D721Med (cell line): ENCODE measurements around the gene EIF1AD.
"Not testable (repeated sequence)": the region's sequence is repeated elsewhere in the genome, so short reads cannot be mapped to it uniquely, and the experiment has no call there.

Source experiments
- DNase-seq: peaks from one replicate; pipeline ENCODE4 v3.0.0; 2011; ENCODE audit warnings: low spot score; ENCODE audit not compliant: insufficient read length
- FAIRE-seq: peaks from 2 replicates; lab custom pipeline; 2011; peaks lifted over from hg19 to GRCh38; lab: Jason Lieb, UNC
- TF ChIP-seq, protein P1 (sequence below): IDR thresholded peaks from 2 replicates; pipeline ENCODE4 v1.5.1; 2012; ENCODE audit warnings: mild to moderate bottlenecking, control low read depth; ENCODE audit not compliant: insufficient read depth; ENCODE audit errors: missing control alignments

The EIF1AD gene

DNA sequence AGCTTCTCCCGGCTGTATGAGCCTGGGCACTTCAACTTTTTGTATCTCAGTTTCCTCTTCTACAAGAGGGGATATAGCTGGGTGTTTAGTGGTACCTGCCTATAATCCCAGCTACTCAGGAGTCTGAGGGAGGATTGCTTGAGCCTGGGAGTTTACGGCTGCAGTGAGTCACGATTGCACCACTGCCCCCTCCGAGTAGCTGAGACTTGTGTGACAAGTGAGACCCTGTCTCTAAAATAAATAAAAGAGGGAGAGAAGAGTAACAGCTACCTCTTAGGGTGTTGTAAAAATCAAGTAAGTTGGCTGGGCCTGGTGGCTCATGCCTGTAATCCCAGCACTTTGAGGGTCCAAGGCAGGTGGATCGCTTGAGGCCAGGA is 34.4 kb upstream of the EIF1AD start:
- no peak for FAIRE-seq
- peak; percentile 10 for DNase-seq
- TF ChIP-seq, protein P1, sequence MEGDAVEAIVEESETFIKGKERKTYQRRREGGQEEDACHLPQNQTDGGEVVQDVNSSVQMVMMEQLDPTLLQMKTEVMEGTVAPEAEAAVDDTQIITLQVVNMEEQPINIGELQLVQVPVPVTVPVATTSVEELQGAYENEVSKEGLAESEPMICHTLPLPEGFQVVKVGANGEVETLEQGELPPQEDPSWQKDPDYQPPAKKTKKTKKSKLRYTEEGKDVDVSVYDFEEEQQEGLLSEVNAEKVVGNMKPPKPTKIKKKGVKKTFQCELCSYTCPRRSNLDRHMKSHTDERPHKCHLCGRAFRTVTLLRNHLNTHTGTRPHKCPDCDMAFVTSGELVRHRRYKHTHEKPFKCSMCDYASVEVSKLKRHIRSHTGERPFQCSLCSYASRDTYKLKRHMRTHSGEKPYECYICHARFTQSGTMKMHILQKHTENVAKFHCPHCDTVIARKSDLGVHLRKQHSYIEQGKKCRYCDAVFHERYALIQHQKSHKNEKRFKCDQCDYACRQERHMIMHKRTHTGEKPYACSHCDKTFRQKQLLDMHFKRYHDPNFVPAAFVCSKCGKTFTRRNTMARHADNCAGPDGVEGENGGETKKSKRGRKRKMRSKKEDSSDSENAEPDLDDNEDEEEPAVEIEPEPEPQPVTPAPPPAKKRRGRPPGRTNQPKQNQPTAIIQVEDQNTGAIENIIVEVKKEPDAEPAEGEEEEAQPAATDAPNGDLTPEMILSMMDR, result no peak

DNA sequence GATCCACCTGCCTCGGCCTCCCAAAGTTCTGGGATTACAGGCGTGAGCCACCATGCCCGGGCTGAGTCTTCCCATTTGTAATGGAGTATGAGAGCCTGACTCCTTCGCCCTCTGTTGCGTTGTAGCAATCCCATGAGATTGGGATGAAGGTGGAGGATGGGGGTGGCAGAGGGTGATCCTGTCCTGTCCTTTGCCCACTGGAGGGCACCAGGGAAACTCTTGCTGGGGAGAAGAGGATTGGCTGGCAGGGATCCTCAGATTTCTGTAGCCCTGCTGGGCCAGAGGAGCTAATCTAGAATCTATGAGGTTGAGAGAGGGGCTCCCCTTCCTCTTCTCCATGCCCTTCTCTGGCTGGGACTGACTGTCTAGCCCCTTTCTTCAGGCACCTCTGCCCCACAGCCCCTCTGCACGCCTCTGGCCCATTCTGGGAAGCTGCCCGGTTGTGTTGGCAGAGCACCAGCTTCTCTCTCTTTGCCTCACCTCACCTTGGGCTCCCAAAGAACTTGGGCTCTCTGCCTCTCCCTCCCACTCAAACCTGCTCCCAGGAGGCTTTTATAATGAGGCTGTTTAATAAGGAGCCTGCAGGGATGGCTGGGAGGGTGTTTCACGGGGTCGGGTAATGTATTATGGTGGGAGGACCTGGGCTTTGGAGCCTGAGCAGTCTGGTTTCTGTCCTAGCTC is 33.8 kb upstream of the EIF1AD start:
- no peak for DNase-seq
- TF ChIP-seq, protein P1, result no peak
- FAIRE-seq, result no peak

DNA sequence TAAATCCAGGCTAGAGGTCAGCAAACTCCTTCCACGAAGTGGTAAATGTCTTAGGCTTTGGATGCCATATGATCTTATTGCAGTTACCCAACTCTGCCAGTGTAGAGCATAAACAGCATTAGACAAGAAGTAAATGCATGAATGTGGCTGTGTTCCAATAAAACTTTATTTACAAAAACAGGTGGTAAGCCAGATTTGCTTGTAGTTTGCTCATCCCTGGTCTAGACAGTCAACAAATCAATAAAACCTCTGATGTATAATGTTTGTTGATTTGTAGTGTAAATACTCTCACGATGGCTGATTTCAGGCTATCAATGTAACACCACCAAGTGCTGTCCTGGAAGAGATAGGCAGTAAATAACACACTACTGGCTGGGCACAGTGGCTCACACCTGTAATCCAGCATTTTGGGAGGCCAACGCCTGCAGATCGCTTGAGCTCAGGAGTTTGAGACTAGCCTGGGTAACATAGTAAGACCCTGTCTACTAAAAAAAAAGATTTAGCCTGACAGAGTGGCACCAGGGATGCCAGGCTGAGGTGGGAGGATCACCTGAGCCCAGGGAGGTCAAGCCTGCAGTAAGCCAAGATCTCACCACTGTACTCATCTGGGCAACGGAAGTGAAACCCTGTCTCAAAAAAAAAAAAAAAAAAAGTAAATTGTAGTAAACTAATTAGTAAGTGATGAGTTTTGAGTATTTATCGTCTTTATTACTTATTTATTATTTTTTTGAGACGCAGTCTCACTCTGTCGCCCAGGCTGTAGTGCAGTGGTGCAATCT is 31.2 kb upstream of the EIF1AD start:
- TF ChIP-seq, protein P1, result no peak
- DNase-seq, result no peak
- no peak for FAIRE-seq

DNA sequence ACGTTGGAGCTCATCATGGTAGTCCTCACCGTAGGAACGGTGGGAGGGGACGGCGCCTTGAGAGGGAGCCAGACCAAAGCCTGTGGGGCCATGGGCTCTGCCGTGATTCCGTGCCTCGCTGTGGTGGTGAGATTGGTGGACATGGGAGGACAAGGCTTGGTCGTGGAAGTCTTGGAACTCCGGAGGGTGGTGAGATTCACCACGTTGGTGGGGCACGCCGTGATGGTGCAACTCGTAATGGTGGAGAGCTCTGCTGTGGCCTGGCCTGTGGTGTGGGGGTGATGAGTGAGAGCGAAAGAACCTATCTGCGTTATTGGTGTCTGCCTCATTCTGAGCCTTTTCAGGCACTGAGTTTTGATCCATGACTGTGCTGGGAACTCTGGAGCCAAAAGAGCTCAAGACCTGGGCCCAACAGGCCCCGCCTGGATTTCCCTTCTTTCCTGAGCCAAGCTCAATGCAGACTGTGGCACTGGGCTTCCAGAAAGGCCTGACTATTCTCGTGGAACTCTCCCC is 24.1 kb upstream of the EIF1AD start, which contains the start of gene CATSPER1:
TSS of gene CATSPER1 (minus strand) at position 463 of the 513 bp plus-strand sequence. CDS start at position 363, 100 bp downstream.
- DNase-seq, result no peak
- TF ChIP-seq, protein P1, result no peak
- FAIRE-seq, result no peak

DNA sequence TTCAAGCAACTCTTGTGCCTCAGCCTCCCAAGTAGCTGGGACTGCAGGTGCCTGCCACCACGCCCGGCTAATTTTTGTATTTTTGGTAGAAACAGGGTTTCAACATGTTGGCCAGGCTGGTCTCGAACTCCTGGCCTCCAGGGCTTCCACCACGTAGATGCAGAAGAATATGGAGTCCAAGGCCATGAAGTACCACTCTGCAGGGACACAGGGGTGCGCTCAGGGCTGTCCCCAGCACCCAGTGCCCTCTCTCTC is 21.2 kb upstream of the EIF1AD start:
- not testable (repeated sequence) for FAIRE-seq

DNA sequence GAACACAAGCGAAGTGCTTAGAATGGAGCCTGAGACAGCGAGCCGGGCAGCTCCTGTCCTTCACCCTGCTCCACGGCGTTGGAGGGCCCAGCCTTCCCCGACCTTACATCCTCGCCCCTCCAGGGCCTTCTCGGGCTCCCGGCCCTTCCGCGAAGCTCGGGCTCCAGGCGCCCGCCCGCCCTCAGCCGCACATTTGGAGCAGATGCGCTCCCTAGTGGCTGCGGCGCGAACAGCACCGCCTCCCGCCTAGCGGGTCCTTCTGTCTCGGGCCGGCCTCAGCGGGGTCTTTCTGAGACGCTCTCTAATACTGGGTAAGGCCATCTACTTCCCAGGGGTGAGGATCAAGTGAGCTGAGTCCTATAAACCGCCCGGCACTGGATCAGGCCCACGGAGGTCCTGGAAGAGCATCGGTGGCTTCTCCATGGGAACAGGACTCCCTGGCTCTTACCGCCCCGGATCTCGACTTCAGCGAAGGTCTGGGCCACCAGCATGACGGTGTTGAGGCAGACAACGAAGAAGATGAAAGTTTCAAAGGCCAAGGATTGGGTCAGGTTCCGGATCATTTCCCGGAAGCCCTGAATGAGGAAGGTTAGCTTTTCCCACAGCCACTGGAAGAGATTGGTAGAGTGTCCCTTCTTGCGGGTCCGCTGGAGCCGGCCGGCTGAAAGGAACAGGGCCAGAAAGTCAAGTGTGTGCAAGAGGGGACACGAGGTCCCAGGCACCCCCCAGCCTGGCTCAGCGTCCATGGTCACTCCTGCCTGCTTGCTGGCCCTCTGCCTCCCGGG is 20.6 kb upstream of the EIF1AD start:
- TF ChIP-seq, protein P1, result peak; percentile 83
- DNase-seq (peak; percentile 90), FAIRE-seq (no peak)

More for the DNA sequence above, 21.2 kb upstream of the EIF1AD start:
- not testable (repeated sequence) for DNase-seq

DNA sequence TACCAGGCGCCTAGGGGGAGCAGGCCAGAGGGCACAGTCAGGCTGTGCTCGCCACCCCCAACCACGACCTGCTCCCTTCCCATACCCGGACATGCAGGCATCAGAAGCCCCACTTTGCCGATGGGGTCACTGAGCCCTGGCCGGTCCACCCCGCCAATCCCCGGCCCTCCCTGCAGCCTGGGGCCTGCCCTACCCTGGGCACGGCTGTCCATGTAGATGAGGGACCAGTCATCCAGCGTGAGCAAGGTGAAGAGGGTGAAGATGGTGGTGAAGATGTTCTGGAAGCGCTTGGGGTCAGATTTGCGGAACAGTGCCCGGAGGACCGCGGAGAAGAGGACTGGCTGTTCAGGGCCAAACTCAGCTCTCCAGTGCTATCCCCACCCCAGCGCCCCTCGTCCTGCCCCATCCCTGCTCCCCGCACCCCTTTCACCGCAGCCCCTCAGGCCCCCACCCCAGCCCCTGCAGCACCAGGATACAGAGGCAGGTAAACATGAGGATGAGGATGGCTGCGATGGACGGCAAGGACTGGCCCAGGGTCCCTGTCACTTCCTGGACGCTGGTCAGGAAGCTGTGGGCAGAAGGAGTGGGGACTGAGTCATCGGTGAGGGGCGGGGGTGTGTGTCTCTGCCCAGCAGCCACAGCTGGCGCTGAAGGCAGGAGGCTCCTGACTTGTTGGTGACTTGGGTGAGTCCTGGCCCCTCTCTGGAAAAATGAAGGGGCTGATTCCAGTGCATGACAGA is 18.8 kb upstream of the EIF1AD start:
- TF ChIP-seq, protein P1, result no peak
- FAIRE-seq, result no peak
- no peak for DNase-seq
